ENCODE results near the gene RPL11.
"Not testable (repeated sequence)": the region's sequence is repeated elsewhere in the genome, so short reads cannot be mapped to it uniquely, and the experiment has no call there.

RPL11 gene

GRCh38 chr1:23691499-23692307 is at the start of gene RPL11:
TSS of gene RPL11 (plus strand) at chr1:23691806. CDS start at chr1:23691824, 18 bp downstream.
- DNase-seq = peak; percentile 93

- no peak for DNase-seq
Measured at GRCh38 chr1:23643736-23644554, 47.7 kb upstream of the RPL11 start.

DNA sequence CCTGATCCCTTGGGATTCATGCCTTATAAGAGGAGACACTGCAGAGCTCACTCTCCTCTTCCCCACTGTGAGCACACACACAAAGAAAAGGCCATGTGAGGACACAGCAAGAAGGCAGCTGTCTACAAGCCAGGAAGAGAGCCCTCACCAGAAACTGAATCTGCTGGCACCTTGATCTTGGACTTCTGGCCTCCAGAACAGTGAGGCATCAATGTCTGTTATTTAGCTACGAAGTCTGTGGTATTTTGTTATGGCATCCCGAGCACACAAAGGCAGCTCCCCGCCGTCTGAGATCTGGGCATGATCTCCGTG is 47.1 kb upstream of the RPL11 start:
- no peak for DNase-seq

DNA sequence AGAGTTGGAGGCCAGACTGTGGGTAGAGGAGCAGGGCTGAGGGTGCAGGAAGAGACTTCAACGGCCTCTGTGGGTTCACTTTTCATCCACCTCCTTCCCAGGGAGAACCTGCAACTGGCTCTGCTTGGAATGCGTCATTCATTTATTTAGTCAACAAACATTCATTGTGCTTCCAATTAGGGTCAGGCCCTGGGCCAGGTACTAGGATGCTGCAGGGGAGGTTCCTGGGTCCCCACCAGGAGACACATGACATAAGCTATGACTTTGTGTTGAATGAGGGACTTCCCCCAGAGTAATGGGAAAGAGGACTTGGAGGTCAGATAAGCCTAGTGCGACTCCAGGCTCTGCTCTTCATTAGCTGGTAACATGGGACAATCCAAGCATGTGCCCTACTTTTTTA is 46.3 kb upstream of the RPL11 start:
- no peak for DNase-seq

- DNase-seq = no peak
Measured at GRCh38 chr1:23646091-23646490, 45.5 kb upstream of the RPL11 start.

DNA sequence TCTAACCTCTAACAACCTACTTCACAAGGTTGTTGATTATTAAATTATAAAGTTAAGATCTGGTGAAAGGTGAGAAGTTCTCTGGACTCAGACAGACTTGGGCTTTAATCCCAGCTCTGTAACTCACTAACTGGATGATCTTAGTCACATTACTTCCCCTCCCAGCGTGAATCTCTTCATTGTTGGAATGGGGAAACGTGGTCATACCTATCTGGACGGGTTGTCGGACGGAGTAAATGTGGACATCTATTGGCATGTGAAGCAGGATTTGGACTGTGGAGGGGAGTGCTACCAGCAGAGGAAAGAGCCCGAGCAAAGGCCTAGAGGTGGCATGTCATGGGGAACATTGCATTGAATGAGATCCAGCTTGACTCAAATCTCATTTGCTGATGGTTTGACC is 45.1 kb upstream of the RPL11 start:
- DNase-seq = no peak

GRCh38 chr1:23648576-23648975 is 43.0 kb upstream of the RPL11 start:
- DNase-seq = no peak

DNA sequence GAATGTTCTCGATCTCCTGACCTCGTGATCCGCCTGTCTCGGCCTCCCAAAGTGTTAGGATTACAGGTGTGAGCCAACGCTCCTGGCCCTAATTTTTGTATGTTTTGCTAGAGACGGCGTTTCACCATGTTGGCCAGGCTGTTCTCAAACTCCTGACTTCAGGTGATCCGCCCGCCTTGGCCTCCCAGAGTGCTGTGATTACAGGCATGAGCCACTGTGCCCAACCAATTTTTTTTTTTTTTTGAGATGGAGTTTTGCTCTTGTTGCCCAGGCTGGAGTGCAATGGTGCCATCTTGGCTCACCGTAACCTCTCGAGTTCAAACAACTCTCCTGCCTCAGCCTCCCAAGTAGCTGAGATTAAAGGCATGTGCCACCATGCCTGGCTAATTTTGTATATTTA is 42.4 kb upstream of the RPL11 start:
- DNase-seq = not testable (repeated sequence)

- DNase-seq = peak; percentile 53
Measured at GRCh38 chr1:23650344-23650990, 41.1 kb upstream of the RPL11 start.

DNA sequence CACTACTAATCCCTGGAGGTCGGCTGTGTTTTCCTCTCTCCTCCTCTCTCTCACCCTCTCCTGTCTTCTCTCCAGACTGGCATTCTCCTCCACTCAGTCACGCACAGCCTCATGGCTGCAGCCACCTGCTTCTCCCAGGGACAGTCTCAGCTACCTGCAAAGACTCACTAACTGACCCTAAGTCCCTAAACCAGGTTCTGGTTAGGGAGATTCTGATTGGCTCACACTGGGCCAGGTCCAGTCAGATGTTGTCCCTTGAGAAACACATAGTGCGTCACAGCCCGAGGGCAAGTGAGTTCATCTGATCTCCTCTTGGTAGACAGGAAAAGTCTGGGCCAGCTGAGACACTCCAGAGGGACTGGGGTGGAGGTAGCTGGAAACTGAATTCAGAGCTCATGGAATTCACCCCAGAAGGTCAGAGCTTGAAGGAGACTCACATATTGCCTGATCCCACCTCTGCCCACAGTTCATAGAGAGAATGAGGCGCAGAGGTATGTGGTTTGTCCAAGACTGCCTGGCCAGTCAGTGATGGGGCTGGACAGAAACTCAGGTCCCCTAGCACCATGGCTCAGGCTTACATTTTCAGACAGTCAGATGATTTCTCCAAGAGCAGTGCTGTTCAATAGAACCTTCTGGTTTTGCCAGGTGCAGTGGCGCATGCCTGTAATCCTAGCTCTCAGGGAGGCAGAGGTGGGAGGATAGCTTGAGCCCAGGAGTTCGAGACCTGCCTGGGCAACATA is 40.4 kb upstream of the RPL11 start:
- DNase-seq = no peak

GRCh38 chr1:23657659-23658275 is 33.8 kb upstream of the RPL11 start:
- DNase-seq = no peak

DNA sequence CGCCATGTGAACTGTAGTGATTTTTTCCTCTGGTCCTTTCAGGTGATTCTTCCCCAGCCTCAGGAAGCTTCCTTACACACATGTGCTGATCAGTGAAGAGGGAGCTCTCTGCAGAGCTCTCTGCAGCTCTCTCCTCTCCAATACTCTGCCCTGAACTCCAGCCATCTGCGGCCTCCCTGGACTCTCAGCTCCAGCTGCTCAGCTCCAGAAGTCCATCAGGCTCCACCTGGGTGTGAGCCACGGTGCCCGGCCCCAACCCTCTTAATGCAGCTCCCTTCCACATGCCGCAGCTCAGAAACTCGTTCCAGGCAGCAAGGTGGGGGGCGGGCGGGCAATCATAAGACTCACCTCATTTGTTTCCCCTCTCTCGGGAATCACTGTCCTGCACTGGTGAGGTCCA is 30.9 kb upstream of the RPL11 start:
- no peak for DNase-seq

DNA sequence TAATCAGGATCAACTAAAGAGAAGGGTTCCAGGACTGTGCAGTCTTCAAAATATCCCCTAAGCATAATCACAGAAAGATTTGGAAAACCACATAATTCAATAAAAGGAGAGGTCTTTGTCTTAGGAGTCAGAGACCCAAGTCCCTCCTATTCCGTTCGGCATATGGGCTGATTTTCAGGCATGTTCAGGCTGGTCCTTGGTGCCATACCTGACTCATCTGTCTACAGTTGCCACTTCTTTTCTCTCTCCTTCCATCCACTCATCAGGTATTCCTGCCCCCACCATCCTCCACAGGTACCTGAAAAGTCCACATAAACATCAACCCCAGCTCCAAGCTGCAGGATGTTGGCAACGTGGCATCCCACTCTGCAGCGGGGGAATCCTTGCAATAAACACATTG is 29.7 kb upstream of the RPL11 start:
- DNase-seq = no peak

GRCh38 chr1:23664837-23665795 is 26.5 kb upstream of the RPL11 start:
- no peak for DNase-seq

DNA sequence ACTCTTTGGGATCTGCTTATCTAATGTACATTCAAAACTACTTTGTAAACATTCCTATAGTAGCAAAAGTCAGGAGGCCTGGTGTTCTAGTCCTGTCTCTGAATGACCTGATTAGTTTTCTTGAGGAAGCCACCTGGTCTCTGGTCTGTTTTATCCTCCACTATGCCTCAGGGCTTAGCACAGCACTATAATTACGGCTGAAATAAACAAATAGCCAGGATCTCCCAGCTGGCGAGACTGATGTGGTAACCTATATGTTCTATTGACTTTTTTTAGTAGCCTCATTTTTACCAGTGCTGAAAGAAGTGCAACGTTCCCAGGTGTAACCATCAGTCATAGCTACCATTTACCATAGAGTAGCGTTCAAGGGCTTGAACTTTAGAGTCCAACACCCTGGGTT is 24.2 kb upstream of the RPL11 start:
- no peak for DNase-seq

DNA sequence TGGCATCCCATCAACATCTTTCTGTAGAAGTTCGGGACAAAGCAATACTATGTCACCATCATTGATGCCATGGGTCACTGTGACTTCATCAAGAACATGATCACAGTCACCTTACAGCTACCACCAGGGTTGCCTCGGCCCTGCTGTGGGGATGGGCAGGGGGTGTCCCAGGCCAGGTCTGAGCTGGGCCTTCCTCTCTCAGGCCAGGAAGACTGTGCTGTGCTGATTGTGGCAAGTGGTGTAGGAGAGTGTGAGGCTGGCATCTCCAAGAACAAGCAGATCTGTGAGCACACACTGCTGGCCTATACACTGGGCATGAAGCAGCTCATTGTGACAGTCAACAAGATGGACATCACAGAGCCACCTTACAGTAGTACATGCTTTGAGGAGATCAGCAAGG is 20.9 kb upstream of the RPL11 start:
- no peak for DNase-seq

DNA sequence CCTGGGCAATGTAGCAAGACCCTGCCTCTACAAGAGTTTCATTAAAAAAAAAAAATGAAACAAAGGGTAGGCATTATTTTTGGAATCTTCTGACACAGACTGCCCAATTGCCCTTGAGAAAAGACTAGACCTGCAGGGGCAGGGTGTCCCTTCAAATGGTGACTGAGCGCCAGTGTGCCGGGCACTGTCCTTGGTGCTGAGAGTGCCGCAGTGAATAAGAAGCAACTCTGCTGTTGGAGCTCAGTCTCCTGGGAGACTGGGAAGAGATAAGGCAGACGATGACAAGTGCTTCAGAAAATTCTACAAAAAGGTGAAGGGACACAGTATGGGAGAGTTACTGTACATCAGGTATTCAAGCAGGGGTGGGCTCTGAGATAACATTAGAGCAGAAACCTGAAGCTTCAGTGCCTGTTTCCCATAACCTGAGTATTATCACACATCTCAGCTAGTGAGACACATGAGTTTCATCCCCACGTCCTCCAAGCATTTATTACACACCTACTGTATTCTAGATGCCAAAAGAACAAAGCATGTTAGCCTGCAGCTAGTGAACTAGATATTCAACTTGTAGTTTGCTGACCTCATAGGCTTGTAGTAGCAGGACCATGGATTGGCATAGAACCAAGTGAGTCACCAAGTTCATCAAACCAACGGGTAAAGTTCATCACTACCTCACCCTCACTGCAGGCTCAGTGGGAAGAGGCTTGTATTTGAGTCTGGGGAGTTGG is 18.4 kb upstream of the RPL11 start:
- DNase-seq = peak; percentile 32

DNA sequence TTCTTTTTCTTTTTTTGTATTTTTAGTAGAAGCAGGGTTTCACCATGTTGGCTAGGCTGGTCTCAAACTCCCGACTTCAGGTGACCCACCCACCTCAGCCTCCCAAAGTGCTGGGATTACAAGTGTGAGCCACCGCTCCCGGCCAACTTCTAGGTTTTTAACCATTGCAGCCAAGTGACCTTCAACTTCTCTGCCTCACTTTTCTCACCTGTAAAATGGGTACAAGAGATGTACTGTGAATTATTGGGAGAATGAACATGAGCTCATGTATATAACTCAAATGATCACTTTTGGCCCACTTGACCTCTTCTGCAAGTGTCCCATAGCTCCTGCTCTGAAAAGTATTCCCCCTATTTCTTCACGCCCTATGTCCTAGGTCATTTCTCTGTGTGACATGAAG is 11.8 kb upstream of the RPL11 start:
- DNase-seq = no peak

DNA sequence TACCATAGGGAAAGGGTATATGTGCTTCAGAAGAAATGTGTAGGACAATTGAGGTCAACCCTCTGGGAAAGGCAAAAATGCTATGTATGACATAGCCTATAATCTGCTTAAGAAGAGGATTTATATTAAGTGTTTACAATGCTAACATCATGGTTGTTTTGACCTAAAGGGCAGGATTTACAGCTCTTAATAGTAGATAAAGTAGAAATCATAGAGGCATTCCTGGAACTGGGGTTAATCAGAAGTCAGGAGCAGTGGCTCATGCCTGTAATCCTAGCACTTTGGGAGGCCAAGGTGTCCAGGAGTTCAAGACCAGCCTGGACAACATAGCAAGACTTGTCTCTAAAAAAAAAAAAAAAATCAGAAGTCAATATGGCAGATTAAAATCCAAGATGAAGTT is 8.7 kb upstream of the RPL11 start:
- no peak for DNase-seq

DNA sequence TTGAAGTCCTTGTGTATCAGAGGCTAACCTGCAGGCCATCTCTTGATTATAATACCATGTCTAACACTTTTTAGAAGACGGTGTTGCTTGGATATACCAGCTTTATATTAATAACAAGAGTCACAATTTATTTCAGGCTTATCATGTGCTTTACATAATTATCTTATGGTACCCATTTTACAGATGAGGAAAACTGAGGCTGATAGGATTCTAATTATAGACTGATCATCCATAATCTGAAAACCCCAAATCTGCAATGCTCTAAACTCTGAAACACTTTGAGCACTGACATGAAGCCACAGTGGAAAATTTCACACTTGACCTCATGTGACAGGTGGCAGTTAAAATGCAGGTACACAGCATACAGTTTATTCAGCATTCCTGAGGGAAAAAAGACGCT is 7.2 kb upstream of the RPL11 start:
- DNase-seq = no peak

DNA sequence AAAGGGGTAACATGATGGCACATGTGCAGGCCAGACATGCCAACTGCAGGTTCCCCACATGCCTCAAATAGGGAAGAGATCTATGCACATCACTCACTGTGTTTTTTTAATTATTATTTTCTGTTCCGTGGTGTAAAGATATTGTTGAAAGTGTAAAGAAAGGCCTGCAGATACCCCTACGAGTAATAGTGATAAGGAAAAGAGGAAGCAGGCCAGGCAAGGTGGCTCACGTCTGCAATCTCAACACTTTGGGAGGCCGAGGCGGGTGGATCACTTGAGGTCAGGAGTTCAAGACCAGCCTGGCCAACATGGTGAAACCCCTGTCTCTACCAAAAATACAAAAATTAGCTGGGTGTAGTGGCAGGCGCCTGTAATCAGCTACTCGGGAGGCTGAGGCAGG is 6.4 kb upstream of the RPL11 start:
- not testable (repeated sequence) for DNase-seq

All from left hindlimb (tissue), 1 donor.